Colonic mucosa (tissue), 4 donors: ENCODE data around the gene SYCP2. TPM values are rescaled to one million over a fixed set of nuclear protein-coding genes. Genes with fewer than 3 reads are reported as not detected.

Experiments
- DNase-seq: peaks from one replicate; pipeline ENCODE4 v3.0.0-alpha.2; 2020
- H3K27ac ChIP-seq: fragments of 200-600 bp; one replicate; pipeline ENCODE4 v1.8.0; 2021
- H3K27me3 ChIP-seq: fragments of 200-600 bp; one replicate; pipeline ENCODE4 v1.8.0; 2021
- H3K36me3 ChIP-seq: fragments of 200-600 bp; one replicate; pipeline ENCODE4 v1.8.0; 2021
- H3K4me1 ChIP-seq: fragments of 200-600 bp; one replicate; pipeline ENCODE4 v1.8.0; 2021; ENCODE audit warnings: mild to moderate bottlenecking
- H3K4me3 ChIP-seq: fragments of 200-600 bp; one replicate; pipeline ENCODE4 v1.8.0; 2021
- H3K9ac ChIP-seq, 2 donors: one replicate each; pipeline ENCODE4 v1.7.0; 2013; ENCODE audit warnings: control low read depth in 2 of 2, low read depth in 2 of 2, low read length in 2 of 2
- H3K9me3 ChIP-seq: fragments of 200-600 bp; one replicate; pipeline ENCODE4 v1.8.0; 2021
- intact Hi-C: fragments of 100-400 bp; cut with DNase I; formaldehyde crosslinking; loops from one replicate; pipeline ENCODE4 v1.14.1; 2022
- total RNA-seq, 2 donors: library from RNA; stranded (reverse); fragmentation: NEBNext Ultra II Directional in 1 of 2; extraction: Animal tissue kit (Norgen Biotek cat#: 25700) in 1 of 2; gene quantifications; one replicate each; pipeline ENCODE4 v1.2.1, GENCODE V29; 2021
- TF ChIP-seq, protein P1 (sequence below): fragments of 200-600 bp; IDR thresholded peaks from one replicate; pipeline ENCODE4 v1.8.0; 2022; ENCODE audit warnings: antibody characterized with exemption, mild to moderate bottlenecking
- donor health status: healthy.
- donor health status: DM: no; HTN: no; CAD: no.
- donor health status: DM: no; HTN: no; CAD: no.

The SYCP2 gene
- total RNA-seq, 2 donors from 2014 or later = 0.74 to 1.1 TPM

DNA sequence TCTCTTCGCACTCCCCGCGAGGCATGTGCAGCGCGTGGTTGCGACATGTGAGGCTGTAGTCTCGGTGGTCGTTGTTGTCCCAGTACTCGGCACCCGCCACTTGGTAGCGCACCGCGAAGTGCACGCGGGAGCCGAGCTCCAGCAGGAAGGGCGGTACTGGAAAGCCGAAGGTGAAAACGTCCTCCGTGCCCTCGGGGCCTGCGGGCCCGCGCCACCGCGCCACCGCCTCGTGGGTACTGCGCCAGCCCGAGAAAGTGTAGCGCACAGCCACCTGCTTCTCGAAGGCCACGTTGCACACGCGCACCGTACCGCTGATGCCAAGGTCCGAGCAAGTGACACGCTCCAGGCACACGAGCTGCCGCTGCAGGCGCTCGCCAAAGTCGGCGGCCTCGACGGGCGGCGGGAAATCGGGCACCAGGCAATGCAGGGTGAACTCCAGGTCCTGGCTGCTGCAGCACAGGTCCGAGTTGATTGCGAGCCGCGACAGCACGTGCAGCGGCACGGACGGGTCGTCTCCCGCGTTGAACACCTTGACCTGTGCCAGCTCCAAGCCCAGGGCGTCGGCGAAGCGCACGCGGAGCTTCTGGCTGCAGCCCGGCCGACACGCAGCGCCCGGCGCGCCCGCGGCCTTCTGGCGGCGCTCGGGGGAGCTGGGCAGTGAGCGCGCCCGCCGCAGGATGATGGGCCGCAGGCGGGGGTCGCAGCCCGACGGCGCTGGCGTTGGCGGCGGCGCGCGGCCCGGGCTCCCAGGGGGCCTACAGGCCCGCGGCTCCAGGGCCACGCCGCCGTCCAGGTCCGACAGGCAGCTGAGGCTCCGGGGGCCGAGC, 5.8 kb upstream of the SYCP2 start:
- peak overlapping the region; percentile 86 to 92 for H3K9ac ChIP-seq
- TF ChIP-seq, protein P1, sequence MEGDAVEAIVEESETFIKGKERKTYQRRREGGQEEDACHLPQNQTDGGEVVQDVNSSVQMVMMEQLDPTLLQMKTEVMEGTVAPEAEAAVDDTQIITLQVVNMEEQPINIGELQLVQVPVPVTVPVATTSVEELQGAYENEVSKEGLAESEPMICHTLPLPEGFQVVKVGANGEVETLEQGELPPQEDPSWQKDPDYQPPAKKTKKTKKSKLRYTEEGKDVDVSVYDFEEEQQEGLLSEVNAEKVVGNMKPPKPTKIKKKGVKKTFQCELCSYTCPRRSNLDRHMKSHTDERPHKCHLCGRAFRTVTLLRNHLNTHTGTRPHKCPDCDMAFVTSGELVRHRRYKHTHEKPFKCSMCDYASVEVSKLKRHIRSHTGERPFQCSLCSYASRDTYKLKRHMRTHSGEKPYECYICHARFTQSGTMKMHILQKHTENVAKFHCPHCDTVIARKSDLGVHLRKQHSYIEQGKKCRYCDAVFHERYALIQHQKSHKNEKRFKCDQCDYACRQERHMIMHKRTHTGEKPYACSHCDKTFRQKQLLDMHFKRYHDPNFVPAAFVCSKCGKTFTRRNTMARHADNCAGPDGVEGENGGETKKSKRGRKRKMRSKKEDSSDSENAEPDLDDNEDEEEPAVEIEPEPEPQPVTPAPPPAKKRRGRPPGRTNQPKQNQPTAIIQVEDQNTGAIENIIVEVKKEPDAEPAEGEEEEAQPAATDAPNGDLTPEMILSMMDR = no peak
- peaks cover 8% of the 10 kb centered on the region for H3K4me1 ChIP-seq
- DNase-seq = peak; percentile 25
- H3K27me3 ChIP-seq = no peaks in the 10 kb centered on the region
- H3K9me3 ChIP-seq = no peaks in the 10 kb centered on the region
- peak overlapping the region; percentile 73 for H3K4me3 ChIP-seq
- H3K36me3 ChIP-seq = no peaks in the 10 kb centered on the region
- intact Hi-C loops = no loop called here
- peak overlapping the region; percentile 98 for H3K27ac ChIP-seq

DNA sequence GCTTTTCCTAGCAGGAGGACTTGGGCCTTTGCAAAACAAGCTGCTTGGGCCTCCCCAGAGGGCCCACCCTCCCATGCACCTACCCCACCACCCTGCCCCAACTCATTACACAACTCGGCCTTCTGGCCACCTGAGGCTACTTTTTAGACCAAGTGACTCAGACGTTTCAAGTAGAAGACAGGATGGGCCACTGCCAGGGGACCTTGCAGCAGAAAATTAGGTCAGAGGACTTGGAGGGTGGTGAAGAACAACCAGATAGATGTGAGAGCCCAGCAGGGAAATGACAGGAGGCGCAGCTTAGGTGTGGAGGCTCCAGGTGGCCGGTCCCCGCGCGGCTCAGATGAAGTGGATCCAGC, 5.2 kb upstream of the SYCP2 start:
- Histone ChIP-seq H3K36me3 (no peaks in the 10 kb centered on the region), H3K9ac (no peak overlapping the region), H3K4me1 (peaks cover 8% of the 10 kb centered on the region), H3K27me3 (no peaks in the 10 kb centered on the region), H3K4me3 (no peak overlapping the region), H3K9me3 (no peaks in the 10 kb centered on the region), H3K27ac (no peak overlapping the region)
- intact Hi-C loops = no loop called here
- TF ChIP-seq, protein P1 = no peak
- DNase-seq = peak; percentile 23

DNA sequence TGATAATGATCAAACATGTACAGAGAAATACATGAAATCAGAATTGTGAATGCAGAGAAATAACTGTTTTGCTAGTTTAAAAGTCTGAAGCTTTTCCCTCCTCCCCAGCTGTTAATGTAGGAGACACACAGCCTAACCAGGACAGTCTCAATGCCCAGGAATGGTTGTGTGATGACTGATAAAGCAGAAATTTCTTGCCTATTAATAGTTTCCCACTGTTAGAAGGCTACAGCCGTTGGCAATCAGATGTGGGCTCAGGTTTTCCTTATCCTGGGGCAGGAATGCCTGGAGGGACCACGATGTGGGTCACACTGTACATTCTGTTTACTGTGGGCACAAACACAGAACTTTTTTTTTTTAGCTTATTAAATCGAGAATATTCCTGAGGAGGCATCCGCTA, 4.8 kb upstream of the SYCP2 start:
- TF ChIP-seq, protein P1 = no peak
- intact Hi-C loops = no loop called here
- DNase-seq = no peak
- H3K36me3 ChIP-seq = no peaks in the 10 kb centered on the region
- no peaks in the 10 kb centered on the region for H3K9me3 ChIP-seq
- no peak overlapping the region for H3K4me3 ChIP-seq
- H3K9ac ChIP-seq = peak overlapping the region in 1 of 2 donors; percentile 8
- peaks cover 8% of the 10 kb centered on the region for H3K4me1 ChIP-seq
- no peaks in the 10 kb centered on the region for H3K27me3 ChIP-seq
- H3K27ac ChIP-seq = no peak overlapping the region

DNA sequence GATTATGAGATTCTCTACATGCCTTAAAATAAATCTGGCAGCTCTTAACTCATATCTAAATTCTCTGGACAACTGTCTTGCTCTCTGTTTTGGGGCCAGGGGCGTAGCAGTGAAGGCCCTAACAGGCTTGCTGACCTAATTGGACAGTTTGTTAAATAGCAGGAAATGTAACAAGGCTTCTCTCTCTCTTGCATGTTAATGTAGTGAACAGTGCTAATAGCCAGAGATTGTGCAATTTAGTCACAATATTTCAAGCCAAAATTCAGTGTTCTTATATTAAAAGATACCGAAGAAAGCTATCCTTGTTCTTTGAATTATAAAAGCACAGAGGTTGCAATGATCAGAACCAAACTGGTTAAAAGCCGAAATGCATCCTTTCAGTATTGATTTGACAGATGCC, 3.7 kb upstream of the SYCP2 start:
- no peaks in the 10 kb centered on the region for H3K27me3 ChIP-seq
- intact Hi-C loops = no loop called here
- H3K9ac ChIP-seq = no peak overlapping the region
- no peak for DNase-seq
- no peaks in the 10 kb centered on the region for H3K9me3 ChIP-seq
- H3K36me3 ChIP-seq = no peaks in the 10 kb centered on the region
- H3K4me3 ChIP-seq = no peak overlapping the region
- H3K4me1 ChIP-seq = peaks cover 8% of the 10 kb centered on the region
- TF ChIP-seq, protein P1 = no peak
- H3K27ac ChIP-seq = no peak overlapping the region

DNA sequence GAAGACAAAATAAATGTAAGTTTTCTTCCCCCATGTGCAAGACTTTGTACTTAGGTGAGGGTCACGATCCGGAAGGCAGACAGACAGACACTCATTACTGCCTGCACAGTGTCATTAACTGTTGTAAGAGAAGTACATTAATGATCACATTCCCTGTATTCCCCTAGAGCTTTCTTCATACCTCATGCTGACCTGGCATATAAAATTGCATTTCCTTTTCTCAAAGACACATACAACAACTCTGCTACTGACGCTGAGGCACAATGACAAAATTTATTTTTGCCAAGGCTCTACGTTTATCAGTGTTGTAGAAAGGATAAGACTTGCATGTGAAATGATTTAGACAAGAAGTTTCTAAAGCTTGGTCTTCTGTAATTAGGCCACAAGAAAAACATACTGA, 3.0 kb upstream of the SYCP2 start:
- peaks cover 8% of the 10 kb centered on the region for H3K4me1 ChIP-seq
- no peak overlapping the region for H3K27ac ChIP-seq
- intact Hi-C loops = no loop called here

More for the DNA sequence above, 3.0 kb upstream of the SYCP2 start:
- Histone ChIP-seq H3K9me3 (no peaks in the 10 kb centered on the region), H3K27me3 (no peaks in the 10 kb centered on the region), H3K36me3 (no peaks in the 10 kb centered on the region), H3K4me3 (no peak overlapping the region), H3K9ac (no peak overlapping the region)
- DNase-seq = no peak
- TF ChIP-seq, protein P1 = no peak
